Lower lobe of right lung (tissue), 2 donors: ENCODE measurements around the gene LDHAL6B. TPM values are rescaled to one million over a fixed set of nuclear protein-coding genes. Genes with fewer than 3 reads are reported as not detected.

Experiments
- ATAC-seq, 2 donors: fragments of 200-7000 bp; cut with Tn5 transposase; one replicate each; pipeline ENCODE4 v1.9.1; 2020 to 2022; ENCODE audit warnings: mild to moderate bottlenecking in 2 of 2, moderate library complexity in 2 of 2
- DNase-seq: peaks from one replicate; pipeline ENCODE4 v3.0.0-alpha.2; 2020
- H3K27ac ChIP-seq: fragments of 200-600 bp; one replicate; pipeline ENCODE4 v1.8.0; 2022
- H3K27me3 ChIP-seq: fragments of 200-600 bp; one replicate; pipeline ENCODE4 v1.8.0; 2022; ENCODE audit warnings: low read depth
- H3K36me3 ChIP-seq: fragments of 200-600 bp; one replicate; pipeline ENCODE4 v1.8.0; 2022; ENCODE audit warnings: mild to moderate bottlenecking
- H3K4me1 ChIP-seq: fragments of 200-600 bp; one replicate; pipeline ENCODE4 v1.8.0; 2022
- H3K4me3 ChIP-seq: fragments of 200-600 bp; one replicate; pipeline ENCODE4 v1.8.0; 2022; ENCODE audit warnings: mild to moderate bottlenecking
- H3K9me3 ChIP-seq: fragments of 200-600 bp; one replicate; pipeline ENCODE4 v1.8.0; 2022
- intact Hi-C: fragments of 100-400 bp; cut with DNase I; formaldehyde crosslinking; loops from one replicate; pipeline ENCODE4 v1.11.0; 2022
- total RNA-seq: library from RNA; stranded (reverse); fragmentation: NEBNext Ultra II Directional; extraction: Animal tissue kit (Norgen Biotek cat#: 25700); gene quantifications from one replicate; pipeline ENCODE4 v1.2.1, GENCODE V29; 2021
- TF ChIP-seq, protein P1 (sequence below): fragments of 200-600 bp; IDR thresholded peaks from one replicate; pipeline ENCODE4 v1.8.0; 2022; ENCODE audit warnings: antibody characterized with exemption, mild to moderate bottlenecking
- donor health status: DM: no; HTN: yes; CAD: no; lungs with severe emphysema.

Gene LDHAL6B
- total RNA-seq, 1 donor from 2014 or later, result not detected

GRCh38 chr15:59237119-59237855 lies 30.6 kb downstream of the LDHAL6B start:
- intact Hi-C loops, result no loop called here
- no peak overlapping the region for H3K4me3 ChIP-seq
- peaks cover 20% of the 10 kb centered on the region for H3K4me1 ChIP-seq
- DNase-seq, result no peak
- no peak for ATAC-seq
- no peak overlapping the region for H3K27ac ChIP-seq
- H3K36me3 ChIP-seq, result no peaks in the 10 kb centered on the region
- no peaks in the 10 kb centered on the region for H3K9me3 ChIP-seq
- no peaks in the 10 kb centered on the region for H3K27me3 ChIP-seq
- TF ChIP-seq, protein P1, sequence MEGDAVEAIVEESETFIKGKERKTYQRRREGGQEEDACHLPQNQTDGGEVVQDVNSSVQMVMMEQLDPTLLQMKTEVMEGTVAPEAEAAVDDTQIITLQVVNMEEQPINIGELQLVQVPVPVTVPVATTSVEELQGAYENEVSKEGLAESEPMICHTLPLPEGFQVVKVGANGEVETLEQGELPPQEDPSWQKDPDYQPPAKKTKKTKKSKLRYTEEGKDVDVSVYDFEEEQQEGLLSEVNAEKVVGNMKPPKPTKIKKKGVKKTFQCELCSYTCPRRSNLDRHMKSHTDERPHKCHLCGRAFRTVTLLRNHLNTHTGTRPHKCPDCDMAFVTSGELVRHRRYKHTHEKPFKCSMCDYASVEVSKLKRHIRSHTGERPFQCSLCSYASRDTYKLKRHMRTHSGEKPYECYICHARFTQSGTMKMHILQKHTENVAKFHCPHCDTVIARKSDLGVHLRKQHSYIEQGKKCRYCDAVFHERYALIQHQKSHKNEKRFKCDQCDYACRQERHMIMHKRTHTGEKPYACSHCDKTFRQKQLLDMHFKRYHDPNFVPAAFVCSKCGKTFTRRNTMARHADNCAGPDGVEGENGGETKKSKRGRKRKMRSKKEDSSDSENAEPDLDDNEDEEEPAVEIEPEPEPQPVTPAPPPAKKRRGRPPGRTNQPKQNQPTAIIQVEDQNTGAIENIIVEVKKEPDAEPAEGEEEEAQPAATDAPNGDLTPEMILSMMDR, result no peak

DNA sequence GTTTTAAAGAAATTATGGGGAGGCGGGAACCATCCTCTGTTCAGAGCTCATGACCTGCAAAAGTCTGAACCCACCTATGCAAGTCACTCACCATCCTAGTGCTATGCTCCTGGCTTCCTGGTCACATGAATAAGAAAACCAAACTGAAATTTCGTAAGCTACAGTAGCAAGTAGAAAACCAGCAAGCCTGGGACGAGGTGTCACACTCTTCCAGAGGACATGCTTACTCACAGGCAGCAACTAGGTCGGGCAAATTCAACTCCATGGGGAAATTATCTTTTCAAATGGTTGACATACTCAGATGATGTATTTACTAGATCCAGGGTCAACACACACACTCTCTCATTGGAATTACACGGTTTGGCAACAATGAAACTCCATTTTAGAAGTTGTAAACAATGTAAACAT lies 31.3 kb downstream of the LDHAL6B start:
- Histone ChIP-seq H3K9me3 (no peaks in the 10 kb centered on the region), H3K36me3 (no peaks in the 10 kb centered on the region), H3K27ac (no peak overlapping the region), H3K4me1 (peaks cover 14% of the 10 kb centered on the region), H3K27me3 (no peaks in the 10 kb centered on the region), H3K4me3 (no peak overlapping the region)
- intact Hi-C loops, result no loop called here
- ATAC-seq, result no peak
- DNase-seq, result no peak
- TF ChIP-seq, protein P1, result no peak

DNA sequence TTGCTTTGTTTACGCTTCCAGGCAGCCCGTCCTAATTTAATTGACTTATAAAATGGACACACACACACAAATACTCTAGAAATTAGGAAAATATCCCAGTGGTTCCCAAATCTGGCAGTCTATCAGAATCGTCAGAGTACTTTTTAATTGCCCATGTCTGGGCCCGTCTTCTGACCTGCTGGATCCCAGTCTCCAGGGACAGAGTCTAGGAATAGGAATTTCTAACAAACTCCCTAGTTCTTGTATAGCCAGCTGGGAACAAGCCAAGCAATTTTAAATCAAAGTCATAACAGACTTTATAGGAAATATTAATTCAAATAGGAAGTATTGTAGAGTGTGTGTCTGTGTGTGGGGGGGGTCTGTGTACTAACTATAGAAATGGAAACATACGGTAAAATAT lies 33.4 kb downstream of the LDHAL6B start:
- H3K4me1 ChIP-seq, result peaks cover 13% of the 10 kb centered on the region
- no peaks in the 10 kb centered on the region for H3K27me3 ChIP-seq
- H3K4me3 ChIP-seq, result no peak overlapping the region
- H3K27ac ChIP-seq, result no peak overlapping the region
- intact Hi-C loops, result no loop called here
- DNase-seq (no peak), ATAC-seq (no peak)
- TF ChIP-seq, protein P1, result no peak
- H3K9me3 ChIP-seq, result no peaks in the 10 kb centered on the region
- H3K36me3 ChIP-seq, result no peaks in the 10 kb centered on the region

DNA sequence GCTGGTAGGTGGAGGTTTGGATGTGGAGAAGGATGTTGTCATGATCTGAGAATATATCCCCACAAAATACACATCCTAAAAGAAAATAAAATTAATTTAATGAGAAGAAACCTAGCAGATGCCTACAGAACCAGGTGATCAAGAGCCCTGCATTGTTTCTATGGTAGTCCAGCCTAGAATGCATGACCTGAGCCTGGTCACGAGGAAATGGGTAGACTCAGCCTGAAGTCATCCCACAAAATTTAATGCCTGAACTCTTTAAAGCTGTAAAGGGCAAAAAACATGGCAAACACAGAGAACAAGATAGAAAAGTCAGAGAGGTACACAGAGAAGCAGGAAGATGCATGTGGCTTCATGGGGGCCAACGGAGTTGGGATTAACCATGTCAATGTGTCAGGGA lies 36.0 kb downstream of the LDHAL6B start:
- intact Hi-C loops, result no loop called here
- H3K4me3 ChIP-seq, result no peak overlapping the region

GRCh38 chr15:59243622-59244021 lies 37.0 kb downstream of the LDHAL6B start:
- Histone ChIP-seq H3K9me3 (no peaks in the 10 kb centered on the region), H3K4me3 (no peak overlapping the region), H3K27me3 (no peaks in the 10 kb centered on the region), H3K36me3 (no peaks in the 10 kb centered on the region), H3K27ac (no peak overlapping the region), H3K4me1 (no peaks in the 10 kb centered on the region)
- ATAC-seq, result no peak
- TF ChIP-seq, protein P1, result no peak
- DNase-seq, result no peak
- intact Hi-C loops, result no loop called here

More for the DNA sequence above, 36.0 kb downstream of the LDHAL6B start:
- no peaks in the 10 kb centered on the region for H3K27me3 ChIP-seq
- ATAC-seq (no peak), DNase-seq (no peak)
- TF ChIP-seq, protein P1, result no peak
- H3K27ac ChIP-seq, result no peak overlapping the region
- H3K36me3 ChIP-seq, result no peaks in the 10 kb centered on the region
- peaks cover under 1% of the 10 kb centered on the region for H3K4me1 ChIP-seq
- no peaks in the 10 kb centered on the region for H3K9me3 ChIP-seq
